IMR-90 (cell line): ENCODE results near the gene UGT1A4. TPM values are rescaled to one million over a fixed set of nuclear protein-coding genes. Genes with fewer than 3 reads are reported as not detected.

ENCODE experiments used
- ATAC-seq: fragments of 200-7000 bp; cut with Tn5 transposase; 2 replicates; pipeline ENCODE4 v1.9.1; 2020; ENCODE audit warnings: low read depth, mild to moderate bottlenecking, moderate library complexity
- BruUV-seq: library from RNA; stranded (reverse); fragments of 400-500 nt; replicated peaks from 2 replicates; lab custom pipeline; 2021; lab: Mats Ljungman, UMichigan
- CTCF ChIA-PET: fragments of 300-600 bp; formaldehyde crosslinking; extraction: SDS; loops from one replicate; lab custom pipeline; 2021; ENCODE audit warnings: antibody characterized with exemption; lab: Yijun Ruan, JAX
- POLR2A ChIA-PET: fragments of 300-600 bp; sonication (Branson Sonifier 250); formaldehyde crosslinking; loops from one replicate; lab custom pipeline; 2022; ENCODE audit warnings: antibody characterized with exemption; ENCODE audit not compliant: unreplicated experiment; lab: Charles Lee
- DNase-seq: peaks from one replicate; pipeline ENCODE4 v3.0.0; 2013
- H2AFZ ChIP-seq: replicated peaks from 2 replicates; pipeline ENCODE3; 2013; ENCODE audit warnings: low read length, mild to moderate bottlenecking; ENCODE audit not compliant: poor library complexity
- H2AK5ac ChIP-seq: 2 replicates; pipeline ENCODE4 v1.6.1; 2013; ENCODE audit warnings: low read depth, low read length, inconsistent platforms
- H2AK9ac ChIP-seq: replicated peaks from 2 replicates; pipeline ENCODE3; 2013; ENCODE audit warnings: mild to moderate bottlenecking, low read depth, low read length, moderate library complexity; ENCODE audit not compliant: poor library complexity
- H2BK120ac ChIP-seq: 2 replicates; pipeline ENCODE4 v1.6.1; 2013; ENCODE audit warnings: low read depth, low read length, inconsistent platforms
- H2BK15ac ChIP-seq: 3 replicates; pipeline ENCODE4 v1.6.1; 2013; ENCODE audit warnings: low read depth, low read length, inconsistent platforms
- H2BK20ac ChIP-seq: 2 replicates; pipeline ENCODE4 v1.6.1; 2013; ENCODE audit warnings: low read depth, mild to moderate bottlenecking, inconsistent platforms, low read length, moderate library complexity
- H2BK5ac ChIP-seq: 2 replicates; pipeline ENCODE4 v1.6.1; 2013; ENCODE audit warnings: mild to moderate bottlenecking, low read depth, low read length, inconsistent platforms; ENCODE audit not compliant: poor library complexity, severe bottlenecking
- H3K14ac ChIP-seq: replicated peaks from 2 replicates; pipeline ENCODE4 v1.6.1; 2013; ENCODE audit warnings: low read depth, low read length, inconsistent platforms
- H3K18ac ChIP-seq: 2 replicates; pipeline ENCODE4 v1.6.1; 2013; ENCODE audit warnings: low read depth, low read length, control low read depth
- H3K23ac ChIP-seq: 2 replicates; pipeline ENCODE4 v1.6.1; 2013; ENCODE audit warnings: low read depth, low read length, inconsistent platforms
- H3K27ac ChIP-seq: 2 replicates; pipeline ENCODE4 v1.5.1; 2013; ENCODE audit warnings: mild to moderate bottlenecking, control low read depth, low read length; ENCODE audit not compliant: insufficient read depth
- H3K27me3 ChIP-seq: 2 replicates; pipeline ENCODE4 v1.6.1; 2013; ENCODE audit warnings: low read length; ENCODE audit not compliant: control insufficient read depth, insufficient read depth
- H3K36me3 ChIP-seq: 2 replicates; pipeline ENCODE4 v1.6.1; 2013; ENCODE audit warnings: low read length, mixed read lengths; ENCODE audit not compliant: control insufficient read depth, insufficient read depth
- H3K4ac ChIP-seq: 2 replicates; pipeline ENCODE4 v1.6.1; 2013; ENCODE audit warnings: low read depth, low read length, inconsistent platforms
- H3K4me1 ChIP-seq: 2 replicates; pipeline ENCODE4 v1.6.1; 2013; ENCODE audit warnings: low read length, mixed read lengths; ENCODE audit not compliant: control insufficient read depth, insufficient read depth
- H3K4me2 ChIP-seq: 2 replicates; pipeline ENCODE4 v1.6.1; 2013; ENCODE audit warnings: low read depth, mild to moderate bottlenecking, control low read depth, low read length, moderate library complexity
- H3K4me3 ChIP-seq: 2 replicates; pipeline ENCODE4 v1.5.1; 2013; ENCODE audit warnings: low read depth, mild to moderate bottlenecking, control low read depth, low read length, moderate library complexity; ENCODE audit not compliant: insufficient read depth
- H3K56ac ChIP-seq: 2 replicates; pipeline ENCODE4 v1.6.1; 2013; ENCODE audit warnings: low read length, inconsistent platforms; ENCODE audit not compliant: insufficient read depth; ENCODE audit errors: extremely low read depth
- H3K79me1 ChIP-seq, 2 experiments: 2 replicates each; pipeline ENCODE4 v1.6.1; 2013; ENCODE audit warnings: low read length in 2 of 2, inconsistent platforms in 1 of 2, low read depth in 1 of 2
- H3K9ac ChIP-seq: 2 replicates; pipeline ENCODE4 v1.6.1; 2013; ENCODE audit warnings: low read depth, low read length, control low read depth
- H3K9me1 ChIP-seq: 2 replicates; pipeline ENCODE4 v1.6.1; 2013; ENCODE audit warnings: low read length, inconsistent platforms; ENCODE audit not compliant: insufficient read depth
- H3K9me3 ChIP-seq: 2 replicates; pipeline ENCODE4 v1.6.1; 2013; ENCODE audit warnings: low read length; ENCODE audit not compliant: control insufficient read depth, insufficient read depth
- H4K20me1 ChIP-seq: 2 replicates; pipeline ENCODE4 v1.6.1; 2013; ENCODE audit warnings: low read length, inconsistent platforms; ENCODE audit not compliant: insufficient read depth
- H4K5ac ChIP-seq: 2 replicates; pipeline ENCODE4 v1.6.1; 2013; ENCODE audit warnings: mild to moderate bottlenecking, low read depth, low read length, control low read depth
- H4K8ac ChIP-seq, 2 experiments: 2 replicates each; pipeline ENCODE4 v1.6.1; 2013; ENCODE audit warnings: low read depth in 2 of 2, low read length in 2 of 2, control low read depth in 1 of 2, inconsistent platforms in 1 of 2
- H4K91ac ChIP-seq: 2 replicates; pipeline ENCODE4 v1.6.1; 2013; ENCODE audit warnings: low read depth, low read length, inconsistent platforms; ENCODE audit not compliant: insufficient read depth
- BHLHE40 ChIP-seq: fragments of 150-350 bp; IDR thresholded peaks from 2 replicates; pipeline ENCODE4 v1.6.1; 2016; ENCODE audit warnings: mild to moderate bottlenecking, low read depth, low read length
- CEBPB ChIP-seq: IDR thresholded peaks from 2 replicates; pipeline ENCODE4 v1.6.1; 2012; ENCODE audit warnings: low read depth, low read length, improper control_type of control experiment
- CHD1 ChIP-seq: IDR thresholded peaks from 2 replicates; pipeline ENCODE4 v1.6.1; 2012; ENCODE audit warnings: low read depth, low read length, improper control_type of control experiment
- FOS ChIP-seq: fragments of 150-350 bp; IDR thresholded peaks from 2 replicates; pipeline ENCODE4 v1.6.1; 2016; ENCODE audit warnings: low read depth, low read length
- MAFK ChIP-seq: IDR thresholded peaks from 2 replicates; pipeline ENCODE4 v1.6.1; 2012; ENCODE audit warnings: low read depth, low read length, improper control_type of control experiment
- MAZ ChIP-seq: IDR thresholded peaks from 2 replicates; pipeline ENCODE4 v1.6.1; 2012; ENCODE audit warnings: low read depth, mild to moderate bottlenecking, low read length, improper control_type of control experiment, moderate library complexity, borderline replicate concordance
- MXI1 ChIP-seq: IDR thresholded peaks from 2 replicates; pipeline ENCODE4 v1.6.1; 2012; ENCODE audit warnings: low read depth, mild to moderate bottlenecking, low read length, moderate library complexity, borderline replicate concordance
- NFE2L2 ChIP-seq: fragments of 150-350 bp; IDR thresholded peaks from 2 replicates; pipeline ENCODE4 v1.6.1; 2016; ENCODE audit warnings: low read depth, mild to moderate bottlenecking, low read length
- POLR2A ChIP-seq: IDR thresholded peaks from 2 replicates; pipeline ENCODE4 v1.6.1; 2012; ENCODE audit warnings: mild to moderate bottlenecking, low read depth, low read length
- RAD21 ChIP-seq: IDR thresholded peaks from 2 replicates; pipeline ENCODE4 v1.6.1; 2012; ENCODE audit warnings: low read length, improper control_type of control experiment
- RCOR1 ChIP-seq: IDR thresholded peaks from 2 replicates; pipeline ENCODE4 v1.6.1; 2012; ENCODE audit warnings: mild to moderate bottlenecking, low read length, improper control_type of control experiment; ENCODE audit not compliant: insufficient replicate concordance
- RFX5 ChIP-seq: IDR thresholded peaks from 2 replicates; pipeline ENCODE4 v1.8.0; 2012; ENCODE audit warnings: low read depth, mild to moderate bottlenecking, low read length, moderate library complexity
- SMC3 ChIP-seq: fragments of 150-350 bp; IDR thresholded peaks from 2 replicates; pipeline ENCODE4 v1.6.1; 2016; ENCODE audit warnings: low read depth, mild to moderate bottlenecking, antibody characterized with exemption, low read length, moderate library complexity
- WGBS, 2 experiments: methylation state at CpG; one replicate each; pipeline versions ENCODE4 v1.1.5 to v1.1.7; 2013; ENCODE audit warnings: missing lambda C conversion rate in 2 of 2; ENCODE audit not compliant: insufficient read length in 1 of 2; ENCODE audit errors: extremely low coverage in 2 of 2; 5-methylcytosine and 5-hydroxymethylcytosine counted together
- dilution Hi-C: fragments of 300-500 bp; cut with HindIII; formaldehyde crosslinking; loops from one replicate; pipeline ENCODE4 v1.14.3; 2018; ENCODE audit warnings: low sequenced_read_pairs; ENCODE audit not compliant: unreplicated experiment
- in situ Hi-C: fragments of 300-500 bp; cut with MboI; formaldehyde crosslinking; loops from 3 replicates; pipeline ENCODE4 v1.14.3; 2019; ENCODE audit warnings: low sequenced_read_pairs, inconsistent platforms, mixed read lengths
- intact Hi-C: fragments of 100-400 bp; cut with micrococcal nuclease; formaldehyde crosslinking; loops from 2 replicates; pipeline ENCODE4 v1.10.0; 2022
- polyA plus RNA-seq, 3 experiments: library from polyadenylated mRNA; depleted of rRNA; stranded (reverse); fragments of >200 nt; gene quantifications; 2 replicates each; pipeline ENCODE4 v1.2.3, GENCODE V29; 2012; ENCODE audit warnings: low replicate concordance in 1 of 3
- total RNA-seq: library from RNA; depleted of rRNA; stranded (reverse); fragments of >200 nt; gene quantifications from 2 replicates; pipeline ENCODE4 v1.2.3, GENCODE V29; 2012
- TF ChIP-seq, protein P1 (sequence below): conservative IDR thresholded peaks from 2 replicates; pipeline ENCODE4 v1.5.1; 2012; ENCODE audit warnings: mild to moderate bottlenecking, low read depth, low read length, improper control_type of control experiment
- TF ChIP-seq, protein P2 (sequence below): fragments of 150-350 bp; IDR thresholded peaks from 2 replicates; pipeline ENCODE4 v1.6.1; 2016; ENCODE audit warnings: low read depth, mild to moderate bottlenecking, low read length, moderate library complexity, borderline replicate concordance
- TF ChIP-seq, protein P3 (sequence below): fragments of 150-350 bp; IDR thresholded peaks from 2 replicates; pipeline ENCODE4 v1.6.1; 2017; ENCODE audit warnings: mild to moderate bottlenecking, antibody characterized with exemption, low read length, low read depth

Gene UGT1A4
- total and polyA plus RNA-seq, 2 of the 4 experiments (the other 2 are of a cell fraction): not detected

DNA sequence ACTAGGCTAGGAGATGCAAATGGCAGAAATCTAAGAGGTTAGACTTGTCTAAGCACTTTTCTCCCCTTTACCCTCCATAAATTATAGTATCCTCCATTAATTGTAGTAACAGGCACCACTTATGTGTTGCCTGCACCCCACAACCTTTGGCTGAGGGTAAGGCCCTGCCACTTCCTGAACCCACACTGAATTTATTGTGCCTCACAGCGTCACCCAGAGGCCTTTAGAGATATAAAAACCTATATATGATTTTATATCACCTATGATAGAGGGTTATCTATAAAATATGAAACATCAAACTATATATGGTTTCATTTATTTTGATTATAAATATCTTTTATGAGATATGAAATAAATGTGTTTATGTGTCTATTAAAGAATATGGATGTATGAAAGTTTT is 44.2 kb upstream of the UGT1A4 start:
- Histone ChIP-seq H2BK120ac (no peak overlapping the region), H3K36me3 (no peaks in the 10 kb centered on the region), H2BK20ac (no peak overlapping the region), H2AFZ (no peak overlapping the region), H3K18ac (no peak overlapping the region), H3K4me2 (no peak overlapping the region), H3K56ac (no peak overlapping the region), H4K5ac (no peak overlapping the region), H3K79me1 (no peaks in the 10 kb centered on the region), H3K23ac (no peak overlapping the region), H3K4me3 (no peak overlapping the region), H3K9me3 (no peaks in the 10 kb centered on the region), H3K14ac (no peak overlapping the region), H4K20me1 (no peaks in the 10 kb centered on the region), H2AK5ac (no peak overlapping the region), H4K8ac (no peak overlapping the region), H4K91ac (no peak overlapping the region), H3K9me1 (no peaks in the 10 kb centered on the region), H3K27ac (no peak overlapping the region), H3K4me1 (no peaks in the 10 kb centered on the region), H3K4ac (no peak overlapping the region), H3K27me3 (no peaks in the 10 kb centered on the region), H3K9ac (no peak overlapping the region), H2BK5ac (no peak overlapping the region), H2AK9ac (no peak overlapping the region), H2BK15ac (no peak overlapping the region)
- dilution Hi-C loops (no loop called here), intact Hi-C loops (no loop called here), in situ Hi-C loops (no loop called here)
- no peak for TF ChIP-seq POLR2A
- no peak for TF ChIP-seq RCOR1
- no peak for TF ChIP-seq MAFK
- TF ChIP-seq RAD21: no peak
- TF ChIP-seq, protein P1, sequence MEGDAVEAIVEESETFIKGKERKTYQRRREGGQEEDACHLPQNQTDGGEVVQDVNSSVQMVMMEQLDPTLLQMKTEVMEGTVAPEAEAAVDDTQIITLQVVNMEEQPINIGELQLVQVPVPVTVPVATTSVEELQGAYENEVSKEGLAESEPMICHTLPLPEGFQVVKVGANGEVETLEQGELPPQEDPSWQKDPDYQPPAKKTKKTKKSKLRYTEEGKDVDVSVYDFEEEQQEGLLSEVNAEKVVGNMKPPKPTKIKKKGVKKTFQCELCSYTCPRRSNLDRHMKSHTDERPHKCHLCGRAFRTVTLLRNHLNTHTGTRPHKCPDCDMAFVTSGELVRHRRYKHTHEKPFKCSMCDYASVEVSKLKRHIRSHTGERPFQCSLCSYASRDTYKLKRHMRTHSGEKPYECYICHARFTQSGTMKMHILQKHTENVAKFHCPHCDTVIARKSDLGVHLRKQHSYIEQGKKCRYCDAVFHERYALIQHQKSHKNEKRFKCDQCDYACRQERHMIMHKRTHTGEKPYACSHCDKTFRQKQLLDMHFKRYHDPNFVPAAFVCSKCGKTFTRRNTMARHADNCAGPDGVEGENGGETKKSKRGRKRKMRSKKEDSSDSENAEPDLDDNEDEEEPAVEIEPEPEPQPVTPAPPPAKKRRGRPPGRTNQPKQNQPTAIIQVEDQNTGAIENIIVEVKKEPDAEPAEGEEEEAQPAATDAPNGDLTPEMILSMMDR: no peak
- TF ChIP-seq, protein P2, sequence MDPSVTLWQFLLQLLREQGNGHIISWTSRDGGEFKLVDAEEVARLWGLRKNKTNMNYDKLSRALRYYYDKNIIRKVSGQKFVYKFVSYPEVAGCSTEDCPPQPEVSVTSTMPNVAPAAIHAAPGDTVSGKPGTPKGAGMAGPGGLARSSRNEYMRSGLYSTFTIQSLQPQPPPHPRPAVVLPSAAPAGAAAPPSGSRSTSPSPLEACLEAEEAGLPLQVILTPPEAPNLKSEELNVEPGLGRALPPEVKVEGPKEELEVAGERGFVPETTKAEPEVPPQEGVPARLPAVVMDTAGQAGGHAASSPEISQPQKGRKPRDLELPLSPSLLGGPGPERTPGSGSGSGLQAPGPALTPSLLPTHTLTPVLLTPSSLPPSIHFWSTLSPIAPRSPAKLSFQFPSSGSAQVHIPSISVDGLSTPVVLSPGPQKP: no peak
- no peak for TF ChIP-seq SMC3
- TF ChIP-seq MXI1: no peak
- no peak for TF ChIP-seq NFE2L2
- TF ChIP-seq, protein P3, sequence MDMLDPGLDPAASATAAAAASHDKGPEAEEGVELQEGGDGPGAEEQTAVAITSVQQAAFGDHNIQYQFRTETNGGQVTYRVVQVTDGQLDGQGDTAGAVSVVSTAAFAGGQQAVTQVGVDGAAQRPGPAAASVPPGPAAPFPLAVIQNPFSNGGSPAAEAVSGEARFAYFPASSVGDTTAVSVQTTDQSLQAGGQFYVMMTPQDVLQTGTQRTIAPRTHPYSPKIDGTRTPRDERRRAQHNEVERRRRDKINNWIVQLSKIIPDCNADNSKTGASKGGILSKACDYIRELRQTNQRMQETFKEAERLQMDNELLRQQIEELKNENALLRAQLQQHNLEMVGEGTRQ: no peak
- no peak for TF ChIP-seq FOS
- no peak for TF ChIP-seq BHLHE40
- TF ChIP-seq CEBPB: no peak
- TF ChIP-seq RFX5: no peak
- no peak for TF ChIP-seq MAZ
- no peak for TF ChIP-seq CHD1
- no CpG with 5 or more reads among the region's 1 CpG for WGBS, 2 experiments
- BruUV-seq: no TSS peak
- ChIA-PET POLR2A (no interaction called here), CTCF (no interaction called here)
- DNase-seq: no peak
- ATAC-seq: no peak
